GM21529 (cell line): Measurements from ENCODE around the gene KLF16.

Experiments
- ATAC-seq: cut with Tn5 transposase; IDR thresholded peaks from one replicate; pipeline ENCODE4 v1.9.1; 2021; ENCODE audit not compliant: unreplicated experiment

KLF16 gene

DNA sequence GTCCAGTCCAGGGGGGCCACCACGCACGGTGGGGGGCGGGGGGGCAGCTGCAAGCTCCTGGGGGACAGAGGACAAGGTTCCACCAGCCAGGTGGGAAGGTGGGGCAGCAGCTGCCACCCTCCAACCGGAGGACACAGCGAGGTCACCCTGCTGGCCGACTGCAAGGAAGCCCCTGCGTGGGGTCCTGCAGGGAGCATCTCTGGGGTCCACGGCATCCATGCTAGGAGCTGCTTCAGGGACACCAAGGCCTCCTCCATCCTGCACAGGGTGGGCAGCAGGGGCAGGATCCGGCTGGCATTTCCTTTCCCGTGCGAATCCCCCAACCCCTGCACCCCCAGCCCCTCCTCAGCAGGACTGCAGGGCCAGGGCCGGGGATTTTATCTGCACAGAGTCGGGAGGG is 8.3 kb upstream of the KLF16 start:
- no peak for ATAC-seq

DNA sequence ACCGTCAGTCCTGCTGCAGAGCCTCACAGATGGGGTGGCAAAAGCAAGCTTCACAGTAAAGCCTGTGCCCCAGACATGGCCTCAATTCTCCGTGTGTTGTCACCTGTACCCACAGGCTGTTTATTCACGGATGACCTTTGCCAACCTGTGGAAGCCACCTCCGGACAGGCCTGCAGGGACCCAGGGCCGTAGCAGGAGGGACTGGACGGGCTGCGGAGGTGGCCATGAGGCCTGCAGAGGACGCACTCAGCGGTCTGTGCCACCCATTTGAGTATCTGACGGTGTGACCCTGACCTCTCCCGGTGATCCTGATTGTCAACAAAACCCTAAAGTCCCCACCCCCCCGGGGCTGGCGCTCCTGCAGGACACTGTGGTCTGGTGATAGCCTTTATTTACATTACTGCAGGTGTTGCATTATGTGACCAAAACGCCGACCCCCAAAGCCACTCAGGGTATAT is 7.8 kb upstream of the KLF16 start:
- no peak for ATAC-seq

DNA sequence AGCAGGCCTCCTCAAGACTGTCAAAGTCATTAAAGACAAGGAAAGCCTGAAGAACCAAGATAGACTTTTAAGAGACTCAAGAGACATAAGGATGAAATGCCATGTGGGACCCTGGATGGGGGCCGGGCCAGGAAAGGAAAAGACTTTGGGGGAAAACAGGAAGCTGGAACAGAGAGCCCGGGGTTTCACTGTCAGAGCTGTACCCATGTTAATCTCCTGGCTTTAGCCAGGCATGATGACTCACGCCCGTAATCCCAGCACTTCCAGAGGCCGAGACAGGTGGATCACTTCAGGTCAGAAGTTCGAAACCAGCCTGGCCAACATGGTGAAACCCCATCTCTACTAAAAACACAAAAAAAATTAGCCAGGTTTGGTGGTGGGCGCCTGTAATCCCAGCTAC is 5.6 kb upstream of the KLF16 start:
- ATAC-seq, result no peak

DNA sequence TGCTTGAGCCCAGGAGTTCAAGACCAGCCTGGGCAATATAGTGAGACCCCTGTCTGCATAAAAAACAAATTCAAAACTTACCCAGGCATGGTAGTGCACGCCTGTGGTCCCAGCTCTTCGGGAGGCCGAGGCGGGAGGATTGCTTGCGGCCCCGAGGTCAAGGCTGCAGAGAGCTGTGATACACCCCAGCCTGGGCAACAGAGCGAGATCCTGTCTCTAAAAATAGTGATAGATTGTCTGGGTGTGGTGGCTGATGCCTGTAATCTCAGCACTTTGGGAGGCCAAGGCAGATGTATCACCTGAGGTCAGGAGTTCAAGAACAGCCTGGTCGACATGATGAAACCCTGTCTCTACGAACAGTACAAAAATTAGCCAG is 4.0 kb upstream of the KLF16 start:
- ATAC-seq, result no peak

DNA sequence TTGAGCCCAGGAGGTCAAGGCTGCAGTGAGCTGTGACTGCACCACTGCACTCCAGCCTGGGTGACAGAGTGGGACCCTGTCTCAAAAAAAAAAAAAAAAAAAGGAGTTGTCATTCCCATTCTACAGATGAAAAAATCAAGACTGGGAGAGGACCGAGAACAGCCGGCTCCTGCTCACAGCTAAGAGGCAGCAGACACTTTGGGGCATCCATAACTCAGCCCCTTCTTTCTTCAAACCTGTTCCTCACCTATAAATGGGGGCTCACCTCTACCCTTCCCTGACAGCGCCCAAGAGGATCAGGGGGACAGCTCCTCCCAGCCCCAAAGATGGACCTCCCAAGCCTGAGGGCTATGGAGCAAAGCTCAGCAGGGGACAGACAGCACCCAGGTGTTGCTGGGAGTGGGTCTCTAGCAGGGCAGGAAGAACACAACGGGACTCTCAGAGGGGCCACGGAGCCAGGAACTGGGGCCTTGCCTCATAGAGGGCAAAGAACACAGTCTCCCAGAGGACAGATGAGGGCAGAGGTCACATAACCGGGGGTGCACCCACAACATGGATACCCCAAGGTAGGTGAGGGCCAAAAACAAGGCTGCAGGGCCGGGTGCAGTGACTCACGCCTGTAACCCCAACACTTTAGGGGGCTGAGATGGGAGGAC is 3.4 kb upstream of the KLF16 start:
- ATAC-seq, result no peak

DNA sequence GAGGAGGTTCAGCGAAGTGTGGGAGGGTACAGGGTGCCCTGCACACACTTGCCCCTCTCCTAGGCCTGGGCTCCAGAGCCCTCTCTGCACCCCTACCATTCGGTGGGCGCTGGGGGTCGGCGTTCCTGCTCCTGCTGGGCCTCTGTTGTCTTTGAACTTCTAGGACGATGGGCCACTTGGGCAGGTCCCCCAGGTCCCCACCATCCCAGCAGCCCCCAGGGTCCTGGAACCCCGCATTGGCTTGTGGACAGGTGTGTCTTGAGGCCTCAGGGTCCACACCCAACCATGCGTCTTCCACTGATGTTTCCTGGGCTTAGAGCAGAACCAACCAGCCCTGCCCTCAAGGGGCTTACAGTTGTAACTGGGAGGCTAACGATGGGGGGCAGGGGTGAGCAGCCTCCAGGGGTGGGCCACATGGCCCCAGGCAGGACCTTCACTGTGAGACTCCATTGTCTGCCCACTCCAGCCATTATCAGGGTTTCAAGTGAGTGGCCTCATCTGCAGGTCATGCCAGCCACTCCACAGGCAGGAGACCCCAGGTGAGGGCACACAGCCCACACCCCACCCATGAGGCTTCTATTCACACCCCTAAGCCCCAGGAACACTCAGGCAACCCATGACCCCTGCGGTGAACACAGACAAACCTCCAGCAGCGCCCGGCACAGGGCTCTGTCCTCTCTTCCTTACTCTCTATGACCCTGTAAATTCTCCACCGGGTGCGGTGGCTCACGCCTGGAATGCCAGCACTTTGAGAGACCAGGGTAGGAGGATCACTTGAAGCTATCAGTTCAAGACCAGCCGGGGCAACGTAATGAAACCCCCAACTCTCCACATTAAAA is 2.0 kb upstream of the KLF16 start:
- no peak for ATAC-seq

DNA sequence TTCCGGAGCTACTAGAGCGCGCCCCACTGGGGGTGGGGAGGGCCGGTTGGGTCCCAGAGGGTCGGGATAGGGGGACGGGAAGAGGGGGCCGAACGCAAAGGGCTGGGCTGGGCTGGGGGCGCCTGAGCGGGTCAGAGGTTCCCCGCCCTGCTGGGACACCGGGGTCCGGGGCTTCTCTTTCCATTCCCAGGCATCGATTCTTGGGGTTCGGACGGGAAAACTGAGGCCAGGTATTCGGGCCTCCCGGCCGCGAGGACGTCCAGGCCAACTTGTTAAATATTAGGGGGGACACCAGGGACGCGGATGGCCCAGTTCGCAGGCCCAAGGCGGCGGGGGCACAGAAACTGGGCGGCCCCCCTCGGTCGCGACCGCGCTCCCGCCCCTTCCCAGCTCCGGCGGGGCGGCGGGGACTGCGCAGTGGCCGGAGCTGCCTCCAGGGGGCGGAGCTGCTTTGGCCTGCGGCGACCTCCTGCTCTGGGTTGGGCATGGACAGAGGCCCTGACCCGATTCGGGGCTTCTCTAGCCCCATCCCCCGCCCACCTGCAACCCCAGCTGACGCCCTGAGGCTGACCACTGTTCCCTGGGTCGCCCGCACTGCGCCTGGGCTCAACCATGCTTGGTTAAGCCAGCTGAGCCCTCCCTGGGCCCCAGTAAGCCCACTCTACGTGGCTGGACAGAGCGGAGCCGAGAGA is 1.2 kb upstream of the KLF16 start:
- ATAC-seq, result peak; percentile 34

DNA sequence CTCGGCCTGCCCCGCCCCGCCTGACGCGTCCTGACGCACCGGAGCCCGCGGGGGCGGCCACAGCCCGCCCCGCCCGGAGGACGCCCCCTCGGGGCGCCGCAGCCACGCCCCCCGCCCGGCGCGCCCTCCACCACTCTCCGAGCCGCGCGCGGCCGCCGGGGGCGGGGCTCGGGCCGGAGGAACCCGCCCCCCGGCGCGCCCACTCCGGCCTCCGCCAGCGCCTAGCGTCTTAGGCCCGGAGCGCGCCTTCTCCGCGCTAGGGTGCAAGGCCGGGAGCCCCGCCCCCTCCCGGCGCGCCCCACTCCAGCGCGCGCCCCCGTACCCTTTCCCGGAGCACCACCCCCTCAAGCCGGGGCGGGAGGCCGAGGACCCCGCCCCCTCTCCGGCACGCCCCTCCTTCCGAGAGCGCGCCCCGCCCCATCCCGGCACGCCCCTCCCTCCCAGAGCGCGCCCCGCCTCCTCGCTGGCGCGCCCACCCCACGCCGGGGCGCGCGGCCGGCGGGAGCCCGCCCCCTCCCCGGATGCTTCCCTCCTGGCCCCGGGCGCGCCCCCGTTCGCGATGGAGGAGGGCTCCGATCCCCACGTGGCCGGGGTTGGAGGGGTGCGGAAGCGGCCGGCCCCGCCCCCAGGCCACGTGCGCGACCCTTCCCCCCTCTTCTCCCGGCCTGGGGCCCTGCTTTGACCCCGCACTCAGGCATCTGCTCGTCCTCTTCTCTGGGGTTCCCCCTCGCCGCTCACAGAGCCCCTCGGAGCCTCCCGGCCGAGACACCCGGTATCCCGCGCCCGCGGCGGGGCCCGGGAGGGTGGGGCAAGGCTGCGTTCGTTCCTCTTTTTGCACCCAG is 480 bp upstream of the KLF16 start:
- peak; percentile 51 for ATAC-seq

DNA sequence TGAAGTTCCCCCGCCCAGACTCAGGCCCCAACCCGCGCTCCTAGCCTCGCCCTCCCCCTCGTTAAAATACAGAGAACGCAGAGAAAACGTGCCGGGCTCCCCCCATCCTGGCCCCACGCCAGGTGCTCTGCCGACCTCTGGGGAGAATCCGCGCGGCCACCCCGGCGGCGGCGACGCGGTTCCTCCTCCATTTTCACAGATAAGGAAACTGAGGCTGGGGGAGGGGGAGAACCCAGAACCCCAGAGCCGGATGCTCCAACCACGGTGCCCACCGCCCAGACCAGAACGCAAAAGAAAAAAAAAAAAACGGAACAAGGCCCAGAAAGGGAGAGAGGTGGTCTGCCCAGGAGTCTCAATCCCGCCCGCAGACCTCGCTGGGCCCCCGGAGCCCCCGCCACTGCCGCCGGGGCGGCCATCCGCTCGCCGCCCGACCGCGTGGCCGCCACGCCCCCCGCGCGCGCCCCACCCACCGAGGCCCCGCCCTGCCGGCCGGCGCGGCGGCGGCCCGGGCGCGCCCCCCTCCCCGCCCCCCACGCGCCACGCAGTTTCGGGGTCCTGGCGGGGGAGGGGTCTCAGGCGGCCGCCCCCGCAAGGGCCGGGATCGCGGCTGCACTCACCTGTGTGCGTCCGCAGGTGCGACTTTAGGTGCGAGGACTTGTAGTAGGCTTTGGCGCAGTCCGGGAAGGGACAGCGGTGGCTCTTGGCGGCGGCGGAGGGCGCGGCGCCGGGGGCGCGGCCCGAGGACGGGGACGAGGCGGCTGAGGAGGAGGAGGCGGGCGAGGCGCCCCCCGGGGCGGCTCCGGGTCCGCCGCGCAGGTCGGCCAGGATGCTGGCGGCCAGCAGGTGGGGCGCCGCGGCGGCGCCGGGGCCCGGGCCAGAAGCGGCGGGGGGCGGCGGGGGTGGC is 703 bp downstream of the KLF16 start:
- no peak for ATAC-seq

DNA sequence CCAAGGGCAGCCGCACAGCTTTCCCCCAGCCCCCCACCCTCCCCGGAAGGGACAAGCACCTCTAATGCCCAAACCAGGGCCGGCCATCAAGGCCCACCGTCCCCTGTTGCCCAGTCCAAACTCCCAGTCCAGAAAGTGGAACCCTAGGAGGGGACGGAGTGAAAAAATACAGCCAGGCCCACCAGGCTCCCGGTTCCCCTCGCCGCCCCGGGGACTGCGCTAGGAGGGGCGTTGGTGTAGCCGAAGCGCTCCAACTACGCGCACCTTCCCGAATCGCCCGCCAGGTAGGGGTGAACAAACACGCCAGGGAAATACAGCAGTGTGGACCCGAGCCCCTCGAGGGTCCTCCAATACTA is 1.3 kb downstream of the KLF16 start:
- ATAC-seq, result no peak

DNA sequence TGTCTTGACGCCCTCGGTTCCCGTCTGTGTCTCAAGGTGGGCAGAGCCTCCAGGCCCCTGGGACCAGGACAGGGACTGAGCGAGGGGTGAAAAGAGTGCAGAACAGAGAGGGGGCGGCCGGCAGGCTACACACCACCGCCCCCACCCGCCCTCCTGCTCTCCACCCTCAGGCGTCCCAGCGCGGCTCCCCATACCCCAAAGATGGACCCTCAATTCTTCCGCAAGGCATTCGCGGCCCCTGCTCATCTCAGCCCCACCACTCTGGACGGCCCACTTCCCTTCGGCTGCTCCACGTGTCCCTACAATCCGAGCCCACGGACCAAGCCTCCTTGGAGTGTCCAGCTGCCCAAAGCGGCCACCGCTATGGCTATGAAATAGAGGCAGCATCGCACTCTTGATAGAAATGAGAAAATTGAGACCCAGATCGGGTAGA is 1.8 kb downstream of the KLF16 start:
- no peak for ATAC-seq

DNA sequence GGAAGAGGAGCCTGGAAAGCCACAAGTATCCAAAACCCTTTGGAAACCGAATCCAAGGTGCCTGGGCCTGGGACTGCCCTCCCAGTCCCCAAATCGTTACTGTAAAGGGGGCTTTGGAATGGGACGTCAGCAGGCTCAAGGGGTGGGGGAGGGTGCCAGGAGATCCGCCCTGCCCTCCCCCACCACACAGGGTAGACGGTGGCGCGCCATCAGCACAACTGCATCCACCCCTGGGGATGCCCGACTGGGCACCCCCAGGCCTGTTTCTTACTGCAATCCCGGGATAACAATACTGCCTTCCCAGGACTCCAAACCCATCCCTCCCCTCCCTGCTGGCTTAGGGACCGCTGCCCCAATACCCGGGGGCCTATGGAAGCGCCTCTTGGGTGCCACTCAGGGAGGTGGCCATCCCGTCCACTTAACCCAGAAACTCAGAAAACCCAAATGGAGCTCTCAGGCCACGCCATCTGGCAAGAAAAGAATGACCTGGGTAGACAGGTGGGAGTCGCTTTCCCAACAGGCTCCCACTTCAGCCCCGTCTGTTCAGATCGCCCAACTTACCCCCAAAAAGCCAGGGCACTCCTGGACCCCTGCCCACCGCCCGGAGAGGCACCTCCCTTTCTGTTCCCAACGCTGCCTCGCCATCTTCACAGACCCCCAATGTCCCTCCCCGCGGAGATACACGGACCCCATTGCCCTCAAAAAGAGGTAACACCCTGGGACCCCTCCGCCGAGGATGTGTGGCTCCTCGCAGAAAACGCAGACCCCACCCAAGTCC is 2.4 kb downstream of the KLF16 start:
- ATAC-seq, result no peak

DNA sequence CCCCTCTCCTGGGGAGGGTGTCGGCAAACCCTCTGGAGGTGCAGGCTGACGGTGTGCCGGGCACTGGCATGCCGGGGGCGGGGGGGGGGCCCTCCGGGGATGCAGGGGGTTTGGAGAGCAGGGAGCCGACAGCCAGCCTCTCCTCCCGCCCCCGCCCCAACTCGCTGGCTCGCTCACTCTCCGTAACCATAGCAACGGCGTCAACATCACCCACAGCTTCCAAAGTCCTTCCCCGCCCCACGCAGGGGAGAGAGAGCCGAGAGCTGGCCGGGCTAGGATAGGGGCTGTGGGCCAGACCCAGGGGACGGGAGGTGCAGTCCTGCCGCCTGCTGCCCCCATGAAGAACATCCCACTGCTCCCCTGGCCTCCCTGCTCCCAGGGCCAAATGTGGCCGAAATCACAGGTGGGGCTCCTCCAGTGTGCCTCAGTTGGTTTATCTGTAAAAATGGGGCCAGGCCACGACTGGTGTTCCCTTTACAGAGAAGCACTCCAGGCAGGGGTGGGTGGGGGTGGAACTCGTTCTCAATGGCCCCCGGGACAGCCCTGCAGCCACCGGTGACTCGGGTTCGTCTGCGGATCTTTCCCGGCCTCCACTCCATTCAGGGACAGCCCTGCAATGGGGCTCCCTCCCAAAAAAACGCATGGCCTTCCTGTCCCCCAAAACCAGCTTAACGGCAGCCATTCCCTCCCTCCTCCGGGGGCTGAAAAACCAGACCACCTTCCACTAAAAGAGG is 3.2 kb downstream of the KLF16 start:
- no peak for ATAC-seq

DNA sequence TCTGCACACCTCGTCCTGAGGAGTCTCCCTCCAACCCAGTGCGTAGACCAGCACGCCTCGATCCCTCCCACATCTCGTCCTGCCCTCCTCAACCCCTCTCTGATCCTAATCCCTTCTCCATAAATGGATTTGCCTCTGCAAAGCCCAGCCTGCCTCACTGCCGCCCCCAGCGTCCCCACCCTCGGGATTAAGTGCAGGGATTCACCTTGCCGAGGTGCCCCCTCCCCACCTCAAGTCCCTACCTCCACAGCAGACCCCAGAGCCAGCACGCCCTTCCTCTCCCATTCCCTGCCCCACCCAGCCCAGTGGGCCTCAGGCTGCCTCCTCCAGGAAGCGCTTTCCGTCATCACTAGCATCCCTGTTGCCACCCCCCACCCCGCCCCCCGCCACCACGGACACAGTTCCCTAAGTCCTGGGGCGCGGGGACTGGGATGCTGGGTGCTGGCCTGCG is 4.0 kb downstream of the KLF16 start:
- ATAC-seq, result no peak

DNA sequence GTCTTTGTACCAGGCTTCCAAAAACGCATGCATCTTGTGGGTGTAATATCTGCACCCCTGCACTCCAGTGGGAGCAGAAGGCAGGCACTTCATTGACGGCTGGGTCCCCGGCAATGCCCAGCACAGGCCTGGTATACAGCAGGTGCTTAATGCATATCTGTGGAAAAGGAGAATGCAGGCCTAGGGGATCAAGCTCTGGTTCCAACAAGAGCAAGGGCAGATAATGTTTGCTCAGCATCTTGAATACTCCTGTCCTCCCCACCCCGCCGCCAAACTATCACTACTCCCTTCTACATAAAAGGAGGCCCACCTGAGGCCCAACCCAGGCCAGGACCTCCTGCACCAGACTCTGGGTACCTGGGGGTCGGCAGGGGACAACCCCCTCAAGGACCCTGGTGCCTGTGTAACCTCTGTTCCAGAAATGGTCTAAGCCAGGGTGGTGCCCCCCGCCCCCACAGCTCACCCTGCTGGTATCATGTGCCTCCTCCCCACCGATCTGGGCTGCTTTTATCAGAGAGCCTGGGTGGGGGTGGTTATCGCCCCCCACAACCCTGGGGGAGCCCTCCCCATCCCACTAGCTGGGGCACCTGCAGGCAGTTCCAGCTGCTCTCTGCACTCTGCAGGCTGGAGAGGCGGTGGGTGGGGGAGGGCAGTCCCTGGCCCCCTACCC is 4.8 kb downstream of the KLF16 start:
- ATAC-seq, result no peak

DNA sequence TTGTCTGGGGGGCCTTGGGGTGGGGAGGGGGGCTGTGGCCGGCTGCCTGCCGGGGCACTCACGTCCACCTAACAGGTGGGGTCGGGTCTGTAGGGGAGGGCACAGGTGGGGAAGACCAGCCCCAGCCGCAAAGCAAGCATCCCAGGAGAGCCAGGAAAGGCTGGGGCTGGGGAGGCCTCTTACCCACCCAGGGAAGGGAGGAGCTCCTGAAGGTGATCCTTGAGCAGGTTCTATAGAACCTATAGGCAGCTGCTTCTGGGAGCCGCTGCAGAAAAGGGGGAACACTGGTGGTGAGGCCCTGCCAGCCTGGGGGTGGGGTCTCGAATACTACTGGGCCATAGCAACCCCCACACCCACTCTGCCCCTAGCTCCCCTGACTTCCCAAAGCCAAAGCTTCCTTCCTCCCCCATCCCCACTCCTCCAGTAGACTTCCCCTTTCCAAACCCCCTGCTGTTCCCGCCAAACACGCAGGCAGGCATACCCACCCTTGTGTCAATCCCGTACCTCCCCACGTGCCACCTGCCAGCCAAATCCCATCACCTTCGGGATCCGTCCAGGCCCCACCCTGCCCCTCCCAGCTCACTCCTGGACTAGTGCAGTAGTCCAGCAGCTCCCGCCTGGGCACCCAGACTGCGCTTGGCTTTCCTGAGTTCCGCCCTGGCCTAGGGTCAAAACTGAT is 5.6 kb downstream of the KLF16 start:
- no peak for ATAC-seq
